Neutrophil (primary cell): ENCODE measurements around the gene TRUB1.

Experiments used
- H3K27ac ChIP-seq: fragments of 200-600 bp; sonication (generic); 2 replicates; pipeline ENCODE4 v1.5.1; 2016; ENCODE audit warnings: mild to moderate bottlenecking, moderate library complexity
- H3K27me3 ChIP-seq: fragments of 200-600 bp; sonication (generic); 2 replicates; pipeline ENCODE4 v1.6.0; 2016; ENCODE audit warnings: mild to moderate bottlenecking
- H3K36me3 ChIP-seq: fragments of 200-600 bp; sonication (generic); 2 replicates; pipeline ENCODE4 v1.5.1; 2017
- H3K4me1 ChIP-seq, 2 experiments: fragments of 200-600 bp in 1 of 2; sonication (generic) in 1 of 2; 1 replicate in 1 of 2; 2 replicates in 1 of 2; pipeline versions ENCODE4 v1.5.1 to v1.6.1; 2013 to 2016; ENCODE audit warnings: low read depth in 1 of 2, low read length in 1 of 2, mild to moderate bottlenecking in 1 of 2, moderate library complexity in 1 of 2; ENCODE audit not compliant: control insufficient read depth in 1 of 2, insufficient read depth in 1 of 2
- H3K4me3 ChIP-seq, 2 experiments: fragments of 200-600 bp in 1 of 2; sonication (generic) in 1 of 2; 1 replicate in 1 of 2; 2 replicates in 1 of 2; pipeline ENCODE4 v1.5.1; 2013 to 2016; ENCODE audit warnings: low read depth in 1 of 2, low read length in 1 of 2, mild to moderate bottlenecking in 1 of 2, moderate library complexity in 1 of 2
- H3K9me3 ChIP-seq: fragments of 200-600 bp; sonication (generic); 2 replicates; pipeline ENCODE4 v1.5.1; 2016
- CTCF ChIP-seq: fragments of 200-600 bp; sonication (generic); IDR thresholded peaks from 2 replicates; pipeline ENCODE4 v1.5.1; 2016; ENCODE audit warnings: antibody characterized with exemption

The TRUB1 gene

GRCh38 chr10:115003396-115003795, 65.4 kb downstream of the TRUB1 start:
- Histone ChIP-seq H3K4me3 (no peak overlapping the region), H3K27ac (no peak overlapping the region), H3K36me3 (no peaks in the 10 kb centered on the region), H3K9me3 (no peaks in the 10 kb centered on the region), H3K4me1 (no peaks in the 10 kb centered on the region), H3K27me3 (no peaks in the 10 kb centered on the region)
- no peak for TF ChIP-seq CTCF

GRCh38 chr10:115004236-115004862, 66.4 kb downstream of the TRUB1 start:
- no peak for TF ChIP-seq CTCF
- Histone ChIP-seq H3K9me3 (no peaks in the 10 kb centered on the region), H3K27me3 (no peaks in the 10 kb centered on the region), H3K36me3 (no peaks in the 10 kb centered on the region), H3K4me1 (no peaks in the 10 kb centered on the region), H3K27ac (no peak overlapping the region), H3K4me3 (no peak overlapping the region)

GRCh38 chr10:115005771-115006170, 67.8 kb downstream of the TRUB1 start:
- Histone ChIP-seq H3K4me3 (no peak overlapping the region), H3K36me3 (no peaks in the 10 kb centered on the region), H3K9me3 (no peaks in the 10 kb centered on the region), H3K27ac (no peak overlapping the region), H3K27me3 (no peaks in the 10 kb centered on the region), H3K4me1 (no peaks in the 10 kb centered on the region)
- TF ChIP-seq CTCF, result no peak

- no peaks in the 10 kb centered on the region for H3K4me1 ChIP-seq
- no peaks in the 10 kb centered on the region for H3K27me3 ChIP-seq
- no peak overlapping the region for H3K4me3 ChIP-seq
- no peaks in the 10 kb centered on the region for H3K9me3 ChIP-seq
- no peaks in the 10 kb centered on the region for H3K36me3 ChIP-seq
- no peak for TF ChIP-seq CTCF
- H3K27ac ChIP-seq, result no peak overlapping the region
Measured at GRCh38 chr10:115018185-115018931, 80.4 kb downstream of the TRUB1 start.

GRCh38 chr10:115020449-115020848, 82.5 kb downstream of the TRUB1 start:
- Histone ChIP-seq H3K4me3 (no peak overlapping the region), H3K27ac (no peak overlapping the region), H3K27me3 (no peaks in the 10 kb centered on the region), H3K9me3 (no peaks in the 10 kb centered on the region), H3K4me1 (no peaks in the 10 kb centered on the region), H3K36me3 (no peaks in the 10 kb centered on the region)
- no peak for TF ChIP-seq CTCF
